GM06990 (cell line): ENCODE results near the gene BORCS6.

Experiments
- DNase-seq: peaks from one replicate; pipeline ENCODE4 v3.0.0-alpha.2; 2011; ENCODE audit not compliant: insufficient read length; ENCODE audit errors: extremely low read depth
- H3K27me3 ChIP-seq: replicated peaks from 2 replicates; pipeline ENCODE4 v1.6.0; 2011; ENCODE audit warnings: low read length; ENCODE audit not compliant: control insufficient read depth, insufficient read depth
- H3K36me3 ChIP-seq: 2 replicates; pipeline ENCODE4 v1.5.1; 2011; ENCODE audit warnings: low read length; ENCODE audit not compliant: control insufficient read depth, insufficient read depth
- H3K4me3 ChIP-seq: replicated peaks from 2 replicates; pipeline ENCODE4 v1.5.1; 2011; ENCODE audit warnings: low read depth, mild to moderate bottlenecking, control low read depth, low read length
- CTCF ChIP-seq: IDR thresholded peaks from 2 replicates; pipeline ENCODE4 v1.5.1; 2011; ENCODE audit warnings: low read length, control low read depth, mild to moderate bottlenecking, inconsistent platforms; ENCODE audit not compliant: insufficient read depth, poor library complexity, severe bottlenecking

BORCS6 gene

GRCh38 chr17:8212312-8213180 lies 22.6 kb upstream of the BORCS6 start:
- no peaks in the 10 kb centered on the region for H3K27me3 ChIP-seq
- peaks cover 2% of the 10 kb centered on the region for H3K36me3 ChIP-seq
- no peak overlapping the region for H3K4me3 ChIP-seq
- no peak for DNase-seq
- no peak for TF ChIP-seq CTCF

- DNase-seq = no peak
- H3K36me3 ChIP-seq = peaks cover 11% of the 10 kb centered on the region
- peak overlapping the region; percentile 85 for H3K4me3 ChIP-seq
- TF ChIP-seq CTCF = no peak
- H3K27me3 ChIP-seq = no peaks in the 10 kb centered on the region
Observed at GRCh38 chr17:8210761-8211458, 20.9 kb upstream of the BORCS6 start.

GRCh38 chr17:8209907-8210760 lies 20.2 kb upstream of the BORCS6 start, which contains the start of gene AURKB:
Gene AURKB, minus strand, starts transcription at chr17:8210575. Its CDS starts 351 bp downstream, at chr17:8210224.
- Histone ChIP-seq H3K27me3 (no peaks in the 10 kb centered on the region), H3K36me3 (peaks cover 14% of the 10 kb centered on the region), H3K4me3 (peak within 1 kb of the TSS; percentile 85)
- DNase-seq = peak; percentile 90
- TF ChIP-seq CTCF = no peak

- TF ChIP-seq CTCF = no peak
- Histone ChIP-seq H3K27me3 (no peaks in the 10 kb centered on the region), H3K4me3 (no peak overlapping the region), H3K36me3 (peaks cover 21% of the 10 kb centered on the region)
- no peak for DNase-seq
Observed at GRCh38 chr17:8206536-8206935, 16.6 kb upstream of the BORCS6 start.

- Histone ChIP-seq H3K27me3 (no peaks in the 10 kb centered on the region), H3K36me3 (peaks cover 21% of the 10 kb centered on the region), H3K4me3 (no peak overlapping the region)
- no peak for DNase-seq
- TF ChIP-seq CTCF = no peak
Observed at GRCh38 chr17:8204761-8205555, 15.0 kb upstream of the BORCS6 start.
